ENCODE measurements around the gene ZNF221. TPM values are rescaled to one million over a fixed set of nuclear protein-coding genes. Genes with fewer than 3 reads are reported as not detected.

The ZNF221 gene
- total RNA-seq, 2 donors from 2014 or later, result 1.3 to 4.7 TPM

- Histone ChIP-seq H3K9me3 (peaks cover 0 to 45% (median 0%) of the 10 kb centered on the region in 3 donors), H3K27me3 (no peaks in the 10 kb centered on the region), H3K36me3 (replicated peaks in 1 of 2; ENCODE audit: insufficient read depth in 1 of 2, low read depth in 2 of 2) (no peaks in the 10 kb centered on the region), H3K27ac (no peak overlapping the region), H3K4me3 (no peak overlapping the region), H3K4me1 (no peaks in the 10 kb centered on the region)
- WGBS, 2 donors, result 84 to 87% methylated on average over 3 of the region's 3 CpGs
- DNase-seq (no peak), ATAC-seq (no peak)
- intact Hi-C loops (cut with DNase I), result no loop called here
- TF ChIP-seq CTCF (IDR thresholded peaks at IDR 0.05), result no peak
- no peak for TF ChIP-seq POLR2A (IDR thresholded peaks at IDR 0.05)
These were observed 5.8 kb downstream of the ZNF221 start for GRCh38 chr19:43956827-43957226.

GRCh38 chr19:43957891-43958290, 6.9 kb downstream of the ZNF221 start:
- Histone ChIP-seq H3K27ac (no peak overlapping the region), H3K4me1 (no peaks in the 10 kb centered on the region), H3K36me3 (replicated peaks in 1 of 2; ENCODE audit: insufficient read depth in 1 of 2, low read depth in 2 of 2) (no peaks in the 10 kb centered on the region), H3K4me3 (no peak overlapping the region), H3K9me3 (peaks cover 0 to 51% (median 0%) of the 10 kb centered on the region in 3 donors), H3K27me3 (no peaks in the 10 kb centered on the region)
- intact Hi-C loops (cut with DNase I), result no loop called here
- 93 to 98% methylated on average over 3 of the region's 3 CpGs for WGBS, 2 donors
- no peak for DNase-seq
- ATAC-seq, result no peak
- TF ChIP-seq POLR2A (IDR thresholded peaks at IDR 0.05) (no peak), CTCF (IDR thresholded peaks at IDR 0.05) (no peak)

- Histone ChIP-seq H3K9me3 (peaks cover 0 to 61% (median 0%) of the 10 kb centered on the region in 3 donors), H3K4me3 (no peak overlapping the region), H3K27ac (no peak overlapping the region), H3K27me3 (no peaks in the 10 kb centered on the region), H3K36me3 (replicated peaks in 1 of 2; ENCODE audit: insufficient read depth in 1 of 2, low read depth in 2 of 2) (peaks cover 4 to 7% of the 10 kb centered on the region in 2 donors), H3K4me1 (no peaks in the 10 kb centered on the region)
- 63 to 68% methylated on average over 4 of the region's 4 CpGs for WGBS, 2 donors
- TF ChIP-seq CTCF (IDR thresholded peaks at IDR 0.05) (no peak), POLR2A (IDR thresholded peaks at IDR 0.05) (no peak)
- intact Hi-C loops (cut with DNase I), result no loop called here
- DNase-seq, result no peak
- ATAC-seq, result no peak
These were observed 9.4 kb downstream of the ZNF221 start for GRCh38 chr19:43960411-43960810.

GRCh38 chr19:43966079-43966694, 15.2 kb downstream of the ZNF221 start:
- Histone ChIP-seq H3K36me3 (replicated peaks in 1 of 2; ENCODE audit: insufficient read depth in 1 of 2, low read depth in 2 of 2) (peaks cover 14 to 21% of the 10 kb centered on the region in 2 donors), H3K4me1 (no peaks in the 10 kb centered on the region), H3K27me3 (no peaks in the 10 kb centered on the region), H3K9me3 (peaks cover 0 to 78% (median 18%) of the 10 kb centered on the region in 3 donors), H3K27ac (no peak overlapping the region), H3K4me3 (no peak overlapping the region)
- TF ChIP-seq CTCF (IDR thresholded peaks at IDR 0.05) (no peak), POLR2A (IDR thresholded peaks at IDR 0.05) (no peak)
- intact Hi-C loops (cut with DNase I), result no loop called here
- DNase-seq, result no peak
- WGBS, 2 donors, result 98% methylated on average over 3 of the region's 3 CpGs
- ATAC-seq, result no peak

GRCh38 chr19:43976732-43977131, 25.7 kb downstream of the ZNF221 start:
- Histone ChIP-seq H3K27ac (no peak overlapping the region), H3K27me3 (no peaks in the 10 kb centered on the region), H3K4me3 (no peak overlapping the region), H3K36me3 (replicated peaks in 1 of 2; ENCODE audit: insufficient read depth in 1 of 2, low read depth in 2 of 2) (no peaks in the 10 kb centered on the region), H3K4me1 (no peaks in the 10 kb centered on the region), H3K9me3 (peaks cover 0 to 47% (median 0%) of the 10 kb centered on the region in 3 donors)
- intact Hi-C loops (cut with DNase I), result no loop called here
- TF ChIP-seq POLR2A (IDR thresholded peaks at IDR 0.05), result no peak
- TF ChIP-seq CTCF (IDR thresholded peaks at IDR 0.05), result no peak
- DNase-seq, result no peak
- WGBS, 2 donors, result 63 to 66% methylated on average over 1 of the region's 1 CpG
- ATAC-seq, result no peak
